ENCODE results near the gene OR5D14.

The OR5D14 gene

GRCh38 chr11:55795256-55795655, at the start of gene OR5D14:
Gene OR5D14, plus strand, starts transcription at chr11:55795556. Its CDS starts 0 bp downstream, at chr11:55795556.
- DNase-seq: no peak

GRCh38 chr11:55773138-55773537, 22.2 kb upstream of the OR5D14 start, which contains the start of gene OR5D13:
Gene OR5D13, plus strand, starts transcription at chr11:55773438. Its CDS starts 0 bp downstream, at chr11:55773438.
- no peak for DNase-seq

GRCh38 chr11:55791606-55792005, 3.8 kb upstream of the OR5D14 start:
- DNase-seq: no peak

GRCh38 chr11:55793321-55793720, 2.0 kb upstream of the OR5D14 start:
- DNase-seq: no peak

- DNase-seq: no peak
These were observed 10.9 kb downstream of the OR5D14 start for GRCh38 chr11:55806248-55806647.

- no peak for DNase-seq
These were observed 15.7 kb downstream of the OR5D14 start, which contains the start of gene OR5L1 for GRCh38 chr11:55811067-55811466. Gene OR5L1, plus strand, starts transcription at chr11:55811367. Its CDS starts 100 bp downstream, at chr11:55811467.

GRCh38 chr11:55819330-55819729, 24.0 kb downstream of the OR5D14 start, which contains the start of gene OR5D18:
Gene OR5D18, plus strand, starts transcription at chr11:55819630. Its CDS starts 0 bp downstream, at chr11:55819630.
- no peak for DNase-seq

- DNase-seq: no peak
These were observed 31.6 kb downstream of the OR5D14 start, which contains the start of gene OR5L2 for GRCh38 chr11:55826919-55827318. Gene OR5L2, plus strand, starts transcription at chr11:55827219. Its CDS starts 0 bp downstream, at chr11:55827219.

GRCh38 chr11:55838452-55838851, 43.1 kb downstream of the OR5D14 start, which contains the start of gene OR5D16:
Gene OR5D16, plus strand, starts transcription at chr11:55838752. Its CDS starts 0 bp downstream, at chr11:55838752.
- no peak for DNase-seq
